Left kidney (tissue), 8 donors: ENCODE data around the gene GFAP. TPM values are rescaled to one million over a fixed set of nuclear protein-coding genes. Genes with fewer than 3 reads are reported as not detected.
A peak's percentile ranks its signal among the peaks of the same experiment; 100 is the strongest.
"Not testable (repeated sequence)": the region's sequence is repeated elsewhere in the genome, so short reads cannot be mapped to it uniquely, and the experiment has no call there.

Experiments
- DNase-seq: peaks from one replicate; pipeline ENCODE4 v3.0.0-alpha.2; 2013
- long read RNA-seq, 8 donors: transcript quantifications; one replicate each; lab custom pipeline, GENCODE V29; 2026
- polyA plus RNA-seq: library from polyadenylated mRNA; unstranded; fragments of 120-200 nt; gene quantifications from one replicate; pipeline ENCODE4 v1.2.1, GENCODE V29; 2013; ENCODE audit not compliant: insufficient read length

Gene GFAP
- polyA plus RNA-seq, result 0.58 TPM
- long read RNA-seq, donor 1, partial matches to known transcripts, result 0 of 1 reads
- long read RNA-seq, donor 1, other reads (novel, unspliced or antisense), result 0 of 1 reads
- long read RNA-seq, donor 2, partial matches to known transcripts, result 0 of 1 reads
- long read RNA-seq, donor 2, other reads (novel, unspliced or antisense), result 0 of 1 reads
- long read RNA-seq, donor 3, result 0 reads
- long read RNA-seq, donor 4, result 0 reads
- long read RNA-seq, donor 5, result 0 reads
- long read RNA-seq, donor 6, result 0 reads
- long read RNA-seq, donor 7, partial matches to known transcripts, result 0 of 1 reads
- long read RNA-seq, donor 7, other reads (novel, unspliced or antisense), result 0 of 1 reads
- long read RNA-seq, donor 8, result 0 reads

- DNase-seq, result no peak
Measured at GRCh38 chr17:44915321-44915726, at the start of gene GFAP. TSS of gene GFAP (minus strand) at chr17:44915500. CDS start at chr17:44915486, 14 bp downstream.

- DNase-seq, result no peak
Measured at GRCh38 chr17:44961921-44962350, 46.6 kb upstream of the GFAP start.

- DNase-seq, result no peak
Measured at GRCh38 chr17:44960691-44961090, 45.4 kb upstream of the GFAP start.

- no peak for DNase-seq
Measured at GRCh38 chr17:44959821-44960531, 44.7 kb upstream of the GFAP start.

GRCh38 chr17:44956998-44957981 is 42.0 kb upstream of the GFAP start:
- no peak for DNase-seq

GRCh38 chr17:44955674-44956425 is 40.5 kb upstream of the GFAP start:
- peak; percentile 29 for DNase-seq

- no peak for DNase-seq
Measured at GRCh38 chr17:44952946-44953475, 37.7 kb upstream of the GFAP start.

- no peak for DNase-seq
Measured at GRCh38 chr17:44948315-44948795, 33.1 kb upstream of the GFAP start.

GRCh38 chr17:44947461-44948314 is 32.4 kb upstream of the GFAP start, which contains the start of gene KIF18B:
TSS of gene KIF18B (minus strand) at chr17:44947773. CDS start at chr17:44936344, 11,429 bp downstream.
- DNase-seq, result peak; percentile 92

GRCh38 chr17:44945652-44946051 is 30.4 kb upstream of the GFAP start:
- not testable (repeated sequence) for DNase-seq

GRCh38 chr17:44942456-44942855 is 27.2 kb upstream of the GFAP start:
- DNase-seq, result no peak

GRCh38 chr17:44941712-44942331 is 26.5 kb upstream of the GFAP start:
- DNase-seq, result no peak

- no peak for DNase-seq
Measured at GRCh38 chr17:44940768-44941167, 25.5 kb upstream of the GFAP start.

GRCh38 chr17:44940317-44940716 is 25.0 kb upstream of the GFAP start:
- DNase-seq, result no peak

- DNase-seq, result no peak
Measured at GRCh38 chr17:44935116-44935515, 19.8 kb upstream of the GFAP start.

GRCh38 chr17:44934745-44935105 is 19.4 kb upstream of the GFAP start:
- DNase-seq, result no peak

GRCh38 chr17:44933824-44934744 is 18.8 kb upstream of the GFAP start:
- no peak for DNase-seq

- DNase-seq, result no peak
Measured at GRCh38 chr17:44932787-44933097, 17.4 kb upstream of the GFAP start.
